HG03521 (cell line): ENCODE data around the gene PPP6R3.

ENCODE experiments used
- ATAC-seq: cut with Tn5 transposase; IDR thresholded peaks from one replicate; pipeline ENCODE4 v1.9.1; 2021; ENCODE audit warnings: mild to moderate bottlenecking, moderate library complexity; ENCODE audit not compliant: unreplicated experiment

The PPP6R3 gene

DNA sequence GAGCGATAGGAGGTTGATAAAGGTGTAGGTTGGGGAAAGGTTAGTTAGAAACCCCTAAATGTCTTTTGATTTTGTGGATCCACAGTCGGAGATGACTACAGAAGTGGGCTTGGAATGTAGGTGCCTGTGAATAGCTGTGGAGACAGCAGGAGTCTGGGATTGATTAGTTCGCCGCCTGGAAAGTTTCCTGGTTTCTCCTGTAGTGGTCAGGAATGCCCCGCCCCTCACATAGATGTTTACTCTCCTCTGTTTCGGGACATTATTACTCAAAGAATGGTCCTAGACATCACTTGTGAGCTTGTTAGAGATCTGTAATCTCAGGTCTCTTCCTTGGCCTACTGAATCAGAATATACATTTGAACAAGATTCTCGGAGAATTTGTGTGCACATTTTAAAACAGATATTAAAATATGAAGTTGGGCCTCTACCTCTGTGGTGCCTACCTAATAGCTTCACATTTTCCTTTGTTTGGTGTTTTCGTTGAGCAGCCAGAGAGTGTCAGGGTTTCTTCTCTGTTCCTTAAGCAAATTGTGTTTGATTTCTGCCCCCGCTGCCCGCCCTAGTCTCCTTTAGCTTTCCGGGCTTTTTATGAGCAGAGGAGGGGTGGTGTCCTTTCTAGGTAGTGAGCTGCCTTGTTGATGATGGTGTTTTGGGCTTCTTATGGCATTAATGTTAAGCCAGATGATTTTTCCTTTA is 89.4 kb downstream of the PPP6R3 start:
- ATAC-seq, result no peak

DNA sequence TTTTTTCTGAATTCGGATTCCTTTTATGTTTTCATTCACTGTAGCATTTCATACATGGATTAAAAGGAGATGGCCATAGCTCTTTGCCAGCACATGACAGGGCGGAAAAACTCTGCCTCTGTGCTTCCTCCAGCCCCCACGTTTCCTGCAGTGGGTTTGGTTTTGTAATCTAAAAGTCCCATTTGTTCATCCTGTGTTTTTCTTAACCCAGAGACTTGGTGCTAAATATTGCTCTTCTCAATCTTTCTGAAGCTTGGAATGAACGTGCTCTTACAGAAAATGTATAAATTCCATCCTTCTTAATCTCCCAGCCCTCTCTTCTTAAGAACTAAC is 89.9 kb downstream of the PPP6R3 start:
- no peak for ATAC-seq

GRCh38 chr11:68551223-68551622 is 90.7 kb downstream of the PPP6R3 start:
- no peak for ATAC-seq

DNA sequence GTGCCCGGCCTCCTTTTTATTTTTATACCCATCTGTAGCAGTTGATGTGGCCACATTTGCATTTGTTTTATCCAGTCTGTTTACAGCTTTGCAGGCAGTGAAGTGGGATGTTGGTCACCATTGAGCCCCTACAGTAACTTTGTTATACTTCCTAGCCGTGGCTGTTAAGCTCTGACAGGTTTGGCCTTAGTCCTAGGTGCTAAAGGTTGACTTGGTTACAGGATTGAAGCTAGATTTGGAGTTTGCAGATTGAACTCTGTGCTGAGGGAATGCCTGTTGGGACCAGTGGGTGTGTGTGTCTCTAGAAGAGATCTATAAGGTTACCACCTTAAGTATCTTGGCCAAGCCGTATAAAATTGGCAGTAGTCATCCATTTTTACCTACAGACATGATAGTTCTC is 91.2 kb downstream of the PPP6R3 start:
- ATAC-seq, result no peak

- no peak for ATAC-seq
These were observed 92.0 kb downstream of the PPP6R3 start for GRCh38 chr11:68552542-68552941.

DNA sequence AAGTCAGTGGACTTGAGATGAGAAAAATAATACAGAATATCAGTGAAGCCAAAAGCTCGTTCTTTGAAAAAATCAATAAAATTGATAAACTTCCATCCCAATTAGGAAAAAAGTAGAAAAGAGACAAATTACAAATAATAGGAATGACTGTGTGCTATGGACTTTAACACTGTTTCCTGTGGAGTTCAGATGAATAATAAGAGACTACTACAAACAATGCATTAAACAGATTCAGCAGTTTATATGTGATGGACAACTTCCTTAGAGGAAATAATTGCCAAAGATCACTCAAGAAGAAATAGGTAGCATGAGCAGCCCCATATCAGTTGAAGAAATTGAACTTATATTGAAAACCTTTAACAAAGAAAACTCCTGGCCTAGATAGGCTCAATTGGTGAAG is 99.7 kb downstream of the PPP6R3 start:
- ATAC-seq, result no peak

GRCh38 chr11:68563454-68563853 is 102.9 kb downstream of the PPP6R3 start:
- ATAC-seq, result no peak

- ATAC-seq, result no peak
These were observed 103.7 kb downstream of the PPP6R3 start for GRCh38 chr11:68564261-68564660.

DNA sequence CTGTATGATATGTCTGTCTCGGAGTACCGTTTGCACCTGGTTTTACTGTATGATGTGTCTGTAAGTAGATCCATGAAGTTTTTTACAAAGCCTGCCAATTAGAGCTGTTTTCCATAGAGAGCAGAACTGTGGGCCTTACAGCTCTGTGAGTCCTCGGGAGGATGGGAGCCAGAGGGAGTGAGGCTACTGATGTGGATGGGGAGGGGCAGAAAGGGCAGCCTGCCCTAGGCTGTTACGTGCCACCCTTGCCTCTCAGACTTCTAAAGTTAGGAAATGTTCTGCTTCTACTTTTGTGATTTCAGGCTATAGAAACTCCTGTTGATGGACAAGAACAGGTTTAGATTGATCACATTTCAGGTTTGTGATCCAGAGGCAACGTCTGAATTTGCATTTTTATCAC is 105.2 kb downstream of the PPP6R3 start:
- no peak for ATAC-seq

DNA sequence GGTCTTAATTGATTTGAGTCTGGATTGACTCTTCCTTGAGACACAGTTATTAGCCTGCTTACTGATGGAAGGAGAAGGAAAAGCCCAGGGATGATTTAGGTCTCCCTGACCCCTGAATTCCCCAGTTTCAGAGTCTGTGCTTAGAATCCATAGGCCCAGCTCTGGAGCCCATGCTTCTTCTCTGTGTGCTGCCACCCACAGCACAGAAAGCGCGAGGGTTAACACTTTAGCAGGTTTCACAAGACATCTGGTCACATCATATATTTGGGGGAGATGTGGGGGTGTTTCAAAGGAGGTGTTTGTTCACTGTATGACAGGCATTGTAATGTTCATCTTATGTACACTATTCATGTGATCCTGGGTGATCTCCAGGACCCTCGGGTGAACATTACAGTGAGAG is 107.0 kb downstream of the PPP6R3 start:
- ATAC-seq, result no peak

DNA sequence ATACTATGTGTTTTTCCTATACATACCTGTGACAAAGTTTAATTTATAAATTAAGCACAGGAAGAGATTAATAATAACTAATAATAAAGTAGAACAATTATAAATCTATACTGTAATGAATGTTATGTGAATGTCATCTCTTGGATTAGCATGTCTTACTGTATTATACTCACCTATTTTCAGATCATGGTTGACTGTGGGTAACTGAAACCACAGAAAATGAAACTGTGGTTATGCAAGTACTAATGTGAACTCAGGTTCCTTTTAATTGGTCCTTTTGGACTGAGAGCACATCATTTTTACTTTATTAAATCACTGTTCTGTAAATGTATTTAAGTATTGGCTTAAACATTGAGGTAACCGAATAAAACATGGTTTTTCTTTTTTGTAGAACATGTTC is 108.8 kb downstream of the PPP6R3 start:
- no peak for ATAC-seq

- ATAC-seq, result no peak
These were observed 110.1 kb downstream of the PPP6R3 start for GRCh38 chr11:68570691-68571090.

- ATAC-seq, result no peak
These were observed 113.8 kb downstream of the PPP6R3 start for GRCh38 chr11:68574308-68574707.

DNA sequence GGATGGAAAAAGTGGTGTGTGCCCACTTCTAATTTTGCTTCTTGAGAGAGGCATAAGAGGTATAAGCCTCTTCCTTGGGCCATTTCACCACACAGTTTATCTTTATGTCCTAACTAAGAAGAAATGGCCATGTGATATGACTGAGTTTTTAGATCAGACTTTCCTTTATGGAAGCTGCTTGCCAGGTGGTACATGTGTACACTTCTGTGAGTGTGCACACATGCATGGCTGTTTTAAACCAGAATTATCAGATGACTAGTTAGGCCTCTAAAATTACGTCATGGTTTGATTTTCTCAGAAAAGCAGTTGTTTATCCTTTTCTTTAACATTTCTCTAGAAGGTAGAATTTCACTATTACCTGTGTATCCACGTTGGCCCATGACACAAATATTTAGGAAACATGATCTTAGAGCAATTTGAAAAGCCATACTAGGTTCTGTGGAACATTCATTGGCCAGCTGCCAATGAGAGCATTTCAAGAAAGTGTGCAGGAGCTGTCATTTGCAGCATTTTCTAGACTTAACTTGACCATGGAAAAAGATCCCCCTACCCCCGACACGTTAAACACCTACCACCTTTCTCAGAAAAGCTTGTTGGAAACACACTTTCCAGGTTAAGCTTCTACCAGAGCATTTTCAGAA is 114.6 kb downstream of the PPP6R3 start:
- no peak for ATAC-seq

GRCh38 chr11:68579455-68579854 is 118.9 kb downstream of the PPP6R3 start:
- ATAC-seq, result no peak

DNA sequence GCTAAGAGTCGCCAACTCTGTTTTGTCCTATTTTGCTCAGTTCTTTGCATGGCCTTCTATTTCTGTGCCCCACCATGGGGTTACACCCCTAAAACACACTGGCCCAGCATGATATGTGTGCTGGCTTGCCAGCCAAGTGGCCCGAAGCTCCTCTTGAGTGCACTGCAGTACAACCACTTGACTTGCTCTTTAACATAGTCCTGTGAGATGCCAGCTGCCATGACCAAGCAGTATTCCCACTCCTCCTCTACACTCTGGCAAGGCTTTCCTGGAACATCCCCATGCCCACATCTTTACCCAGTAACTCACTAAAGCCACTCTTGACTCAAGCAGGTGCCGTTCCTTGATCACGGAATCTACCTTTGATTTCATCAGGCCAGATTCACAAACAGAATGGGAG is 120.9 kb downstream of the PPP6R3 start:
- ATAC-seq, result no peak

- no peak for ATAC-seq
These were observed 121.3 kb downstream of the PPP6R3 start for GRCh38 chr11:68581901-68582300.

- ATAC-seq, result no peak
These were observed 122.0 kb downstream of the PPP6R3 start for GRCh38 chr11:68582416-68583040.

GRCh38 chr11:68583041-68583446 is 122.5 kb downstream of the PPP6R3 start:
- no peak for ATAC-seq

DNA sequence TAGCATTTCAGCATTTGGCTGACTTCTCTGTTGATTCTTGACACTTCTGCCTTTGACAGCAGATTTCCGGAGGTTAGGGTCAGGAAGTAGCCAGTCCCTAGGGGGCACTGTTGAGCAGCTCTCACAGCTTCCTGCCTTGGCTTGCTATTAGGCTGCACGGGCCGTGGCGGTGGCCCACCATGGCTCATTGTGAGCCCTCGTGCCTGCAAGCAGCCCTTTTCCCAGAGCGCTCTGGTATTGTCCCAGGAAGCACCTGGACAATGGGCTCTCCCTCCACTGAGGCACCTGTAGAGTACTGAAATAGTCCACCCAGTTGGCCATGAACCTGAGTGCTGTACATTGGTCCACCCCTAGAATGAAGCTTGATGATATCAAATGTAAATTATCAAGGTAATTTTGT is 123.5 kb downstream of the PPP6R3 start:
- ATAC-seq, result no peak

DNA sequence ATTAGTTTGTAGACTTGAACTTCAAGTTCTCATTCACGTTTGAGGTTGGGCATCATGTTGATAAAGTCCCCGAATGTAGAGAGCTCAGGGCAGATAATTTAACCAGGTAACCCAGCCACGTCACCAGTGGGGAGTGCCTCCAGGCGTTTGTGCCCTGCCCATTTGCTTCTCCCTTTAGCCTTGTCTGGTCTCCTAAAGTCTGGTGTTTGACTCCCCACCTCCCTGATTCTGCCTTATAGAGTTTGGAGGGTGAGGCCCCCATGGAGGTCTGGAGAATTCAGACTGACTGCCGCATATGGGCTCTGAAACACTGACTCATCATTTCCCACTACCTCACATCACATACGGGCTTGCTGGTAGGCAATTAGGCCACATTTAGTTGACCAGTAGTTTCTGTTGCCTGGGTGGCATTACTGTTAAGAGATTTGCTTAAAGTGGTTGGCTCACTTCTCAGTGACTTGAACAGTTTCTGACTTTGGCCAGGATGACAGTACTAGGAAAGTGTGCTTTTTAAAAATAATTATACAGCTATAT is 124.5 kb downstream of the PPP6R3 start:
- no peak for ATAC-seq

DNA sequence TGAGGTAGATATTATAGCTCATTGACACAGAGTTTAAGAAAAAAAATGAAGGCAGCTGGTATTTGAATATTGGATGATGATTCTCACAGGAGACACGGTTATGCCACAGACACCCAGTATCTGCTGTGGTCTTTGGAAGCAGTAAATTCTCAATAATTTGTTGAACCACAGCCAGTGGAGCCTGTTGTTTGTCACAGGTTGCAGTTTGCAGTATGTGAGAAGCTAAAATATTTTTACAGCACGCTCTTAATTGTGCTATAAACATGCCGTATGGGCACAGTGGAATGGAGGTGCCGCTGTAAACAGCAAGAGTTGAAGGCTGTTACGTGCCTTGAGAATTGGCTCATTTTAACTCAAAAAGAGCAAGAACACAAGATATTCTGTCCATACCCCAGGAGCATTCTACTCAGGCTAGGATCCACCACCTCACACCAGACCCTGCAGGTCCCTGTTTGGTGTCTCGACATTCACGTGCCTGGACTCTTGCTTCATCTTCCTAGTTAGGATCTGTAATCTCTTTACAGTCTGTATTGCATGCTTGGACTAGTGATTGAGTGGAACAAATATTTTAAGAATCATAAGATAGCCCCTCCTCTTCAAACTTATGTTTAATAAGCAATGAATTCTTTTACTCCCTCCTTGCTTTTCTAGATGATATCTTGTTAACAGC is 129.1 kb downstream of the PPP6R3 start:
- no peak for ATAC-seq
